GM23248 (cell line): Measurements from ENCODE around the gene GOLGA8H.
"Not testable (repeated sequence)": the region's sequence is repeated elsewhere in the genome, so short reads cannot be mapped to it uniquely, and the experiment has no call there.

Experiments used
- EZH2 ChIP-seq: fragments of 200-600 bp; sonication (generic); IDR thresholded peaks from 2 replicates; pipeline ENCODE4 v1.6.1; 2018; ENCODE audit warnings: antibody characterized with exemption, mild to moderate bottlenecking; ENCODE audit not compliant: insufficient read depth, poor library complexity, severe bottlenecking
- EZH2phosphoT487 ChIP-seq: fragments of 200-600 bp; sonication (generic); IDR thresholded peaks from 2 replicates; pipeline ENCODE4 v1.6.1; 2018; ENCODE audit warnings: antibody characterized with exemption, moderate library complexity, mild to moderate bottlenecking, low read depth; ENCODE audit not compliant: insufficient read depth

DNA sequence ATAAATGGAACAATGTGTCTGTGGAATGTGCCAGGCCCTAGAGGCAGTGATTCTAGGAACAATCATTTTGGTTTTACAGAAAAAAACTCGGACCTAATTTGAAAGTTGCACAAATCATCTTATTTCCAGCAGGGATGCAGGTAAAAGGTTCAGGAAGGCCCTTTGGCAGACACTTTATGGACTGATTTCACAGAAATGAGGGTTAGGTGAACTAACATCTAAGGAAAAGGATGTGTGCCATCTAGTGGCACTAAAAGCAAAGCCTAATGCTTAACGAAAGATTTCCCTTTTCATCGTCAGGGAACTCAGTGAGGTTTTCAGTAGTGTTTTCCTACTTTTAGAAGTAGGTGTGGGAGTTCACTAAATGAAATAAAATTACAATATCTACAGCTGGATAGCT, 17.5 kb downstream of the GOLGA8H start:
- not testable (repeated sequence) for TF ChIP-seq EZH2phosphoT487, EZH2
